ENCODE measurements around the gene DPYD. TPM values are rescaled to one million over a fixed set of nuclear protein-coding genes. Genes with fewer than 3 reads are reported as not detected.

The DPYD gene
- total RNA-seq, 1 donor = 81.9 TPM

DNA sequence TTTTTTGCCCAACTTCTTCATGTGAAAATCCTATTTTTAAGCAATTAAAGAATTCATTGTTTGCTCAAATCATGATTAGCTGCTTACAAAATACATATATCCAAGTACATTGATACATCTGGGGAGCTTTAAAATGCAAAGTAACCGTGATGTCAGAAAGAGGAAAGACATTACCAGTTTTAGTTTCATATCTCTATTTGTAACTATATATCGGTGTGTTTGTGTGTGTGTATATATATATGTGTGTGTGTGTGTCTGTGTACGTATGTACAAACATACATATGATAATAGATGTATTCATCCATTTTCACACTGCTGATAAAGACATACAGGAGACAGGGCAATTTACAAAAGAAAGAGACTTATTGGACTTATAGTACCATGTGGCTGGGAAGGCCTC, 310.1 kb downstream of the DPYD start:
- no peak overlapping the region for H3K4me3 ChIP-seq (ENCODE audit: low read depth, low read length)
- TF ChIP-seq, protein P1, sequence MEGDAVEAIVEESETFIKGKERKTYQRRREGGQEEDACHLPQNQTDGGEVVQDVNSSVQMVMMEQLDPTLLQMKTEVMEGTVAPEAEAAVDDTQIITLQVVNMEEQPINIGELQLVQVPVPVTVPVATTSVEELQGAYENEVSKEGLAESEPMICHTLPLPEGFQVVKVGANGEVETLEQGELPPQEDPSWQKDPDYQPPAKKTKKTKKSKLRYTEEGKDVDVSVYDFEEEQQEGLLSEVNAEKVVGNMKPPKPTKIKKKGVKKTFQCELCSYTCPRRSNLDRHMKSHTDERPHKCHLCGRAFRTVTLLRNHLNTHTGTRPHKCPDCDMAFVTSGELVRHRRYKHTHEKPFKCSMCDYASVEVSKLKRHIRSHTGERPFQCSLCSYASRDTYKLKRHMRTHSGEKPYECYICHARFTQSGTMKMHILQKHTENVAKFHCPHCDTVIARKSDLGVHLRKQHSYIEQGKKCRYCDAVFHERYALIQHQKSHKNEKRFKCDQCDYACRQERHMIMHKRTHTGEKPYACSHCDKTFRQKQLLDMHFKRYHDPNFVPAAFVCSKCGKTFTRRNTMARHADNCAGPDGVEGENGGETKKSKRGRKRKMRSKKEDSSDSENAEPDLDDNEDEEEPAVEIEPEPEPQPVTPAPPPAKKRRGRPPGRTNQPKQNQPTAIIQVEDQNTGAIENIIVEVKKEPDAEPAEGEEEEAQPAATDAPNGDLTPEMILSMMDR (IDR thresholded peaks at IDR 0.05; ENCODE audit: insufficient read depth, low read length) = no peak
- DNase-seq (ENCODE audit: low read depth) = no peak

DNA sequence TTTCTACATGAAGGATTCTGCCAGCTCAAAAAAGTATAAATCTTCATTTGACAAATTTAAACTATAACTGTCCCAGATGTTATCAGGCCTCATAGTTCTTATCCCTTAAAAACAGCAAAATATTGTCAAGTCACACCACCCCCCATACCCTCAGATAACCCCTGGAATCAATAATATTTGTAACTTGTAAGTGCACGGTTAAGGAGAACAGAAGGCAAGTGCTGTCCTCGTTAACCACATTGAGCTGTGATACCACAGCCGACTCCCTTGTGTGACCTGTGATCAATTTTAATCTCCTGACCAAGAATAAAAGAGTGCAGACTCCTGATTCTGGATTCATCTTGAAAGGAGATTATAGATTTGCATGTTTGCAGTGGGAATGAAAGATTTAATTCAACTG, 310.7 kb downstream of the DPYD start:
- DNase-seq (ENCODE audit: low read depth) = no peak
- H3K4me3 ChIP-seq (ENCODE audit: low read depth, low read length) = no peak overlapping the region
- TF ChIP-seq, protein P1 (IDR thresholded peaks at IDR 0.05; ENCODE audit: insufficient read depth, low read length) = no peak

DNA sequence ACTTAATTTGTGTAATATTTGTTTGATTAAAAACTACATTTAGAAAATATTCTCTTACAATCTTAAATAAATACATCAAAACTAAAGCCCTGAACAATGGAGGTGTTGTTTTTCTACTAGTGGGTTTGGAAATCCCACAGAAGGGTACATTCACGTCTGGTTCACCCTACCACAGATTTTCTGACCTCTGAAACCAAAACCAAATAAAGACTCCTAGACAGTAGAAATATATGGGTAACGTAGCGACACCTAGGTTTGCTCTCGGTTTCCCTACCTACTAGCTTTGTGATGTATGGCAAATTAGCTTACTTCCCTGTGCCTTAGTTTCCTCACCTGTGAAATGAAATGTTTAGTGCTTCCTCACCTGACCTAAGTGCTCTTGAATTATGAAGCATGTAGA, 312.6 kb downstream of the DPYD start:
- H3K4me3 ChIP-seq (ENCODE audit: low read depth, low read length) = no peak overlapping the region
- TF ChIP-seq, protein P1 (IDR thresholded peaks at IDR 0.05; ENCODE audit: insufficient read depth, low read length) = no peak
- DNase-seq (ENCODE audit: low read depth) = no peak

DNA sequence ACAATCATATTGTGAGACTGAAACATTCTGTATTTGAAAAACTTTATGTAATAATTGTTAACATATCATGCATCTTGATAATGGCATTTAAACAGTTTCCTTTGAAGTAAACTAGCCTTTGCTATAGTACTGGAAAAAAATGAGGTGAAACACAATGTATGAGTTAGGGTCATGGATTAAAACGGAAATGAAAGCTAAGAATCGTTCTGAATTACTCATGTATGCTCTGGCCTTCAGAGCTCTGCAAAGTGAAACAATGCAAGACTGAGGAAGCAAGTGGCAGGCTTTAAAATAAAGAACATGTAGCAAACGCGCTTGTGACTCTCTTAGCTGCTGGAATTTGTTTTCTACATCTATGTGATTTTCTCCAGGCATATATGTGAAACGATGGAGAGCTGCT, 317.1 kb downstream of the DPYD start:
- DNase-seq (ENCODE audit: low read depth) = peak; percentile 56
- H3K4me3 ChIP-seq (ENCODE audit: low read depth, low read length) = no peak overlapping the region
- TF ChIP-seq, protein P1 (IDR thresholded peaks at IDR 0.05; ENCODE audit: insufficient read depth, low read length) = no peak

DNA sequence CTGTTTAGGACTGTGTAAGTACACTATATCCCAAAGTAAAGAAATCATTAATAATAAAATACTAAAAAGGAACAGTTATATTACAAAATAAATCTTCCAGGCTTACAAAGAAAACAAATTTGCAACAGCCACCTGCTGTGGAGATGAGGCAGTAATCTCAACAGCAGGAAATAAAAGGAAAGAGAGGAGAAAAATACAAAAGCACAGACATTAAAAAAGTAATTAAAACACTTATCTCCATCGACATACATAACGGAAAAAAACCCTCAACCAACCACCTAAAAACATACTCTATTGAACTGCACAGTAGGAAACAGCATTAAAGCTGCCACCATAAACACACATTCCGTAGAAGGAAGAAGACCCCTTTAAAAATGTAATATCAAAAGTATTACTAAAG, 317.6 kb downstream of the DPYD start:
- TF ChIP-seq, protein P1 (IDR thresholded peaks at IDR 0.05; ENCODE audit: insufficient read depth, low read length) = no peak
- no peak for DNase-seq (ENCODE audit: low read depth)
- H3K4me3 ChIP-seq (ENCODE audit: low read depth, low read length) = no peak overlapping the region

DNA sequence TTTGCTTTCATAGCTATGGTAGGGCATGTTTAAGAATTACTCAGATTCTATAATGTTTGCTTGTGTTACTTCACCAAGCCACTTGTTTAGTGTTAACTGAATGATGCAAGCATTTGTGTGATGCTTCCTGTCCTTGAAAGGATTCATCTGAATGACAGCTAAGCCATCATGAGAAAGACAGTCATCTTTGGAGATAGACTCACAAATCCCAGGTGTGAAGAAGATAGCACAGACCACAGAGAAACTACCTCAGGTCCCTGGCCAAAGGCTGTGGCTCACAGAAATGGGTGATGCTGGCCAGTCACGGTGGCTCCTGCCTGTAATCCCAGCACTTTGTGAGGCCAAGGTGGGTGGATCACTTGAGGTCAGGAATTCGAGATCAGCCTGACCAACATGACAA, 321.4 kb downstream of the DPYD start:
- no peak overlapping the region for H3K4me3 ChIP-seq (ENCODE audit: low read depth, low read length)
- no peak for DNase-seq (ENCODE audit: low read depth)
- TF ChIP-seq, protein P1 (IDR thresholded peaks at IDR 0.05; ENCODE audit: insufficient read depth, low read length) = no peak

DNA sequence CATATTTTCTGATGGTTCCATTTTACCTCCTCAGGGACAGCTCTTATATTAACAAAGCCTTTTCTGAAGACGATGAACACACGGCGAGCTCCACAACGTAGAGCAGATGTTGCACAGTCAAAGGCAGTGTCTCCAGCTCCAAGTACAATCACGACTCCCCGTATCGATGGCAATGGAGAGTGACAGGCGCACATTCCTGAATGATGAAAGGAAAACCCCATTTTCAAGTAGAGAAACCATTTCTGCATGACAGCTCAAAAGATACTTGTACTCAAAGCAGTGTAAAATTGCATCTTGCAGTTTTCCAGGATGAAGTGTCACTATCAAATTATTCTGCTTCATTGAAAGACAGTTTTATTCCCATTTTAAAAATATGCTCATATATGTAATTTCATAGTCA, 327.6 kb downstream of the DPYD start:
- H3K4me3 ChIP-seq (ENCODE audit: low read depth, low read length) = no peak overlapping the region
- TF ChIP-seq, protein P1 (IDR thresholded peaks at IDR 0.05; ENCODE audit: insufficient read depth, low read length) = no peak
- DNase-seq (ENCODE audit: low read depth) = no peak
